MCF 10A (cell line): ENCODE measurements around the gene SNAI3. TPM values are rescaled to one million over a fixed set of nuclear protein-coding genes. Genes with fewer than 3 reads are reported as not detected.
"Not testable (repeated sequence)": the region's sequence is repeated elsewhere in the genome, so short reads cannot be mapped to it uniquely, and the experiment has no call there.

Experiments
- BruUV-seq: library from RNA; stranded (reverse); fragments of 400-500 nt; replicated peaks from 2 replicates; lab custom pipeline; 2021; lab: Mats Ljungman, UMichigan
- CTCF ChIA-PET: fragments of 300-600 bp; sonication (Branson Sonifier 250); formaldehyde crosslinking; extraction: SDS; loops from one replicate; lab custom pipeline; 2021; ENCODE audit warnings: antibody characterized with exemption, inconsistent platforms; lab: Yijun Ruan, JAX
- POLR2A ChIA-PET: fragments of 300-600, 350-650 bp; sonication (Branson Sonifier 250); formaldehyde crosslinking; extraction: SDS; loops from one replicate; lab custom pipeline; 2020; ENCODE audit warnings: antibody characterized with exemption, inconsistent platforms; lab: Yijun Ruan, JAX
- DNase-seq: peaks from one replicate; pipeline ENCODE4 v3.0.0-alpha.2; 2018; ENCODE audit not compliant: unreplicated experiment
- H3K27ac Mint-ChIP-seq: one replicate; pipeline ENCODE4 v1.8.0; 2022; ENCODE audit warnings: mild to moderate bottlenecking, low read depth, mixed read lengths; ENCODE audit not compliant: unreplicated experiment
- H3K27me3 Mint-ChIP-seq: one replicate; pipeline ENCODE4 v1.8.0; 2022; ENCODE audit warnings: mixed read lengths; ENCODE audit not compliant: insufficient read depth, unreplicated experiment
- H3K36me3 Mint-ChIP-seq: one replicate; pipeline ENCODE4 v1.8.0; 2022; ENCODE audit warnings: mild to moderate bottlenecking, moderate library complexity, mixed read lengths; ENCODE audit not compliant: insufficient read depth, unreplicated experiment
- H3K4me1 Mint-ChIP-seq: one replicate; pipeline ENCODE4 v1.8.0; 2022; ENCODE audit warnings: mixed read lengths; ENCODE audit not compliant: insufficient read depth, unreplicated experiment
- H3K4me3 Mint-ChIP-seq: one replicate; pipeline ENCODE4 v1.8.0; 2022; ENCODE audit warnings: mild to moderate bottlenecking, moderate library complexity, mixed read lengths; ENCODE audit not compliant: unreplicated experiment
- H3K9me3 Mint-ChIP-seq: one replicate; pipeline ENCODE4 v1.8.0; 2022; ENCODE audit warnings: mixed read lengths; ENCODE audit not compliant: unreplicated experiment
- CTCF ChIP-seq: fragments of 200-600 bp; IDR thresholded peaks from one replicate; pipeline ENCODE4 v1.8.0; 2022; ENCODE audit warnings: antibody characterized with exemption, mild to moderate bottlenecking; ENCODE audit not compliant: unreplicated experiment
- intact Hi-C: fragments of 100-400 bp; cut with micrococcal nuclease; formaldehyde crosslinking; loops from 2 replicates; pipeline ENCODE4 v1.14.1; 2022
- total RNA-seq: library from RNA; stranded (reverse); gene quantifications from 2 replicates; pipeline ENCODE4 v1.2.3, GENCODE V29; 2022

Gene SNAI3
- total RNA-seq, 1 experiment from 2014 or later, result not detected

GRCh38 chr16:88669980-88670379 lies 16.3 kb downstream of the SNAI3 start:
- H3K27me3 Mint-ChIP-seq, result no peaks in the 10 kb centered on the region
- H3K4me3 Mint-ChIP-seq, result no peak overlapping the region
- H3K4me1 Mint-ChIP-seq, result no peaks in the 10 kb centered on the region
- no peaks in the 10 kb centered on the region for H3K9me3 Mint-ChIP-seq
- BruUV-seq, result no TSS peak
- CTCF ChIA-PET, result interaction anchor here (0.6 kb wide), 1 partner anchor 27 kb away, joined by 3 read pairs; no protein-coding TSS in a partner anchor
- TF ChIP-seq CTCF, result no peak
- no peak overlapping the region for H3K27ac Mint-ChIP-seq
- DNase-seq, result no peak
- H3K36me3 Mint-ChIP-seq, result no peaks in the 10 kb centered on the region
- POLR2A ChIA-PET, result no interaction called here
- intact Hi-C loops, result no loop called here

DNA sequence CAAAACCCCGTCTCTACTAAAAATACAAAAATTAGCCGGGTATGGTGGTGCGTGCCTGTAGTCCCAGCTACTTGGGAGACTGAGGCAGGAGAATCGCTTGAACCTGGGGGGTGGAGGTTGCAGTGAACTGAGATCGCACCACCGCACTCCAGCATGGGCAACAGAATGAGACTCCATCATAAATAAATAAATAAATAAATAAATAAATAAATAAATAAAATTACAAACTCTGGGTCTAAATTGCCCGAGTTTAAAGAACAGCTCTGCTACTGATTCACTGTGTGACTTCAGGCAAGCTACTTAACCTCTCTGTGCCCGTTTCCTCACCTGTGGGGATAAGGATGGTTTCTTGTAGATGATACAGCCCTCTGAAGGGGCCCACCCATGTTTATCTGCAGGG lies 16.8 kb downstream of the SNAI3 start:
- intact Hi-C loops, BruUV-seq, H3K4me1 Mint-ChIP-seq, H3K27me3 Mint-ChIP-seq, CTCF ChIA-PET, H3K36me3 Mint-ChIP-seq, POLR2A ChIA-PET, H3K27ac Mint-ChIP-seq, H3K4me3 Mint-ChIP-seq, H3K9me3 Mint-ChIP-seq, DNase-seq: not testable (repeated sequence)

DNA sequence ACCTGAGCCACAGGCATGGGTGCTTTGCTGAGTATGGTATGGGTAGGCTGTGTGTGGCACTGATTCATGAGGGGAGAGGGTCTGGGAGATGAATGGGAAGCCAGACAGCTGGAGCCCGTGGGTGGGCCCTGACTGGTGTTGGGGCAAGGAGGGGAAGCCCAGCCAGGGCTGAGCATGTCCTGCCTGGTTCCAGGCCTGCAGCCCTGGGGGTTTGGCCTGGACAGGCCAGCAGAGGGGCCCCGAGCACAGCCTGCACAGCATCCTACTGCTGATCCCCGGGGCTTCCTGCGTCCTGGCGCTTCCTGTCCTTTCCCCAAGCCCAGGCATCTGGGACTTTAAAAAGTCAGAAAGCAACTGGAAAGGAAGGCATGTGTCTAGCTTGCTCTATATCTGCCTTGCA lies 18.8 kb downstream of the SNAI3 start:
- no peaks in the 10 kb centered on the region for H3K36me3 Mint-ChIP-seq
- TF ChIP-seq CTCF, result no peak
- no peaks in the 10 kb centered on the region for H3K27me3 Mint-ChIP-seq
- H3K4me3 Mint-ChIP-seq, result no peak overlapping the region
- no TSS peak for BruUV-seq
- no peak for DNase-seq
- H3K27ac Mint-ChIP-seq, result no peak overlapping the region
- intact Hi-C loops, result no loop called here
- no peaks in the 10 kb centered on the region for H3K9me3 Mint-ChIP-seq
- ChIA-PET POLR2A (interaction anchor here (0.6 kb wide), 1 partner anchor 1053 kb away, joined by 3 read pairs; the partner anchor contains the start of gene VPS9D1), CTCF (interaction anchor here (1.4 kb wide), 1 partner anchor 12 kb away, joined by 3 read pairs; no protein-coding TSS in a partner anchor)
- no peaks in the 10 kb centered on the region for H3K4me1 Mint-ChIP-seq

DNA sequence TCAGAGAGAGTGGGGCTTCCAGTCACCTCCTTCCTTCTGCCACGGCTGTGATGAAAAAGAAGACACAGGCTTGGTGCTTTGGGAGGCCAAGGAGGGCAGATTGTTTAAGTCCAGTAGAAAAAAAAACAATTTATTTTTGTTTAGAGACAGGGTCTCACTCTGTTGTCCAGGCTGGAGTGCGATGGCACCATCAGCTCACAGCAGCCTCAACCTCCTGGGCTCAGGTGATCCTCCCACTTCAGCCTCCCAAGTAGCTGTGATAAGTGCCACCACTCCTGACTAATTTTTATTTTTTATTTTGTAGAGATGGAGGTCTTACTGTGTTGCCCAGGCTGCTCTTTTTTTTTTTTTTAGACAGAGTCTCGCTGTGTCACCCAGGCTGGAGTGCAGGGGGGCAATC lies 20.7 kb downstream of the SNAI3 start:
- ChIA-PET CTCF (interaction anchor here (0.8 kb wide), 1 partner anchor 71 kb away, joined by 4 read pairs; no protein-coding TSS in a partner anchor), POLR2A (interaction anchor here (0.7 to 0.8 kb wide), 2 partner anchors 21 to 72 kb away, joined by 3 to 4 read pairs; no protein-coding TSS in a partner anchor)
- Mint-ChIP-seq H3K27ac (no peak overlapping the region), H3K4me3 (no peak overlapping the region), H3K36me3 (no peaks in the 10 kb centered on the region), H3K4me1 (no peaks in the 10 kb centered on the region), H3K27me3 (no peaks in the 10 kb centered on the region), H3K9me3 (no peaks in the 10 kb centered on the region)
- no TSS peak for BruUV-seq
- DNase-seq, result no peak
- no peak for TF ChIP-seq CTCF
- intact Hi-C loops, result no loop called here
